CD4-positive, alpha-beta memory T cell (primary cell): ENCODE data around the gene GTPBP1. TPM values are rescaled to one million over a fixed set of nuclear protein-coding genes. Genes with fewer than 3 reads are reported as not detected.

Experiments used
- CTCF ChIA-PET: fragments of 350-600 bp; sonication (Branson Sonifier 250); formaldehyde crosslinking; loops from one replicate; lab custom pipeline; 2021; ENCODE audit warnings: inconsistent platforms; ENCODE audit not compliant: partially characterized antibody; lab: Charles Lee
- POLR2A ChIA-PET: fragments of 350-600 bp; sonication (Branson Sonifier 250); formaldehyde crosslinking; loops from one replicate; lab custom pipeline; 2021; ENCODE audit not compliant: partially characterized antibody; lab: Charles Lee
- DNase-seq, 5 donors: peaks; one replicate each; pipeline versions ENCODE4 v3.0.0 to v3.0.0-alpha.2; 2020 to 2022; ENCODE audit warnings: mixed read lengths in 1 of 5
- H3K27ac ChIP-seq: one replicate; pipeline ENCODE4 v1.7.0; 2013; ENCODE audit warnings: low read depth, low read length
- H3K27me3 ChIP-seq: 2 replicates; pipeline ENCODE4 v1.7.0; 2013; ENCODE audit warnings: mild to moderate bottlenecking, low read length, moderate library complexity; ENCODE audit not compliant: insufficient read depth
- H3K36me3 ChIP-seq: 2 replicates; pipeline ENCODE4 v1.7.0; 2013; ENCODE audit warnings: mild to moderate bottlenecking, low read length, moderate library complexity; ENCODE audit not compliant: insufficient read depth
- H3K4me1 ChIP-seq: 2 replicates; pipeline ENCODE4 v1.7.0; 2013; ENCODE audit warnings: mild to moderate bottlenecking, low read length, moderate library complexity; ENCODE audit not compliant: insufficient read depth
- H3K4me3 ChIP-seq, 2 donors: one replicate each; pipeline ENCODE4 v1.7.0; 2013; ENCODE audit warnings: low read length in 2 of 2, mild to moderate bottlenecking in 1 of 2
- H3K9me3 ChIP-seq, 2 donors: one replicate each; pipeline ENCODE4 v1.7.0; 2013; ENCODE audit warnings: low read length in 2 of 2, control low read depth in 1 of 2; ENCODE audit not compliant: control insufficient read depth in 1 of 2
- H3K27ac Mint-ChIP-seq, 7 donors: one replicate each; pipeline ENCODE4 v1.8.0; 2020 to 2021; ENCODE audit warnings: mixed read lengths in 7 of 7, mild to moderate bottlenecking in 6 of 7, inconsistent platforms in 3 of 7, moderate library complexity in 3 of 7
- H3K27me3 Mint-ChIP-seq, 2 donors: one replicate each; pipeline ENCODE4 v1.8.0; 2020 to 2021; ENCODE audit warnings: mixed read lengths in 2 of 2
- H3K36me3 Mint-ChIP-seq, 2 donors: one replicate each; pipeline ENCODE4 v1.8.0; 2020 to 2021; ENCODE audit warnings: mixed read lengths in 2 of 2, inconsistent platforms in 1 of 2, mild to moderate bottlenecking in 1 of 2
- H3K4me1 Mint-ChIP-seq, 4 donors: one replicate each; pipeline ENCODE4 v1.8.0; 2020 to 2021; ENCODE audit warnings: mixed read lengths in 4 of 4, mild to moderate bottlenecking in 1 of 4
- H3K4me3 Mint-ChIP-seq, 8 donors: one replicate each; pipeline ENCODE4 v1.8.0; 2020 to 2021; ENCODE audit warnings: mixed read lengths in 8 of 8, mild to moderate bottlenecking in 7 of 8, moderate library complexity in 6 of 8, inconsistent platforms in 3 of 8
- H3K9me3 Mint-ChIP-seq, 8 donors: one replicate each; pipeline ENCODE4 v1.8.0; 2020 to 2021; ENCODE audit warnings: mixed read lengths in 8 of 8, mild to moderate bottlenecking in 5 of 8, inconsistent platforms in 3 of 8, moderate library complexity in 1 of 8
- intact Hi-C: fragments of 100-400 bp; cut with micrococcal nuclease; formaldehyde crosslinking; loops from one replicate; pipeline ENCODE4 v1.15.1; 2023
- polyA plus RNA-seq, 2 donors: library from polyadenylated mRNA; unstranded; fragments of 300-500 nt; fragmentation: Illumina TruSeq; gene quantifications; one replicate each; pipeline ENCODE4 v1.2.3, GENCODE V29; 2021
- total RNA-seq, 2 experiments: library from RNA; stranded (reverse); gene quantifications; one replicate each; pipeline ENCODE4 v1.2.3, GENCODE V29; 2021

The GTPBP1 gene
- total and polyA plus RNA-seq, 4 experiments from 2014 or later = 14.6 to 96.6 (median 62.5) TPM

- peaks cover 47% of the 10 kb centered on the region for H3K36me3 ChIP-seq
- H3K4me1 ChIP-seq = peaks cover 17% of the 10 kb centered on the region
These were observed 12.7 kb downstream of the GTPBP1 start for GRCh38 chr22:38718414-38718813.

GRCh38 chr22:38719196-38719595, 13.5 kb downstream of the GTPBP1 start:
- POLR2A ChIA-PET = interaction anchor here (0.8 to 41.4 kb wide), 3 partner anchors 11 to 38 kb away, joined by 3 to 1746 read pairs (median 50); partner anchors contain the start of genes GTPBP1, SUN2 and TOMM22
- peak in 1 of 5 donors; percentile 24 for DNase-seq
- no peaks in the 10 kb centered on the region for H3K27me3 ChIP-seq
- Mint-ChIP-seq H3K27me3 (no peaks in the 10 kb centered on the region), H3K27ac (peak overlapping the region in 1 of 7 donors; percentile 18), H3K9me3 (peaks cover 0 to 2% (median 0%) of the 10 kb centered on the region in 8 donors), H3K4me3 (no peak overlapping the region), H3K36me3 (peaks cover 34 to 81% of the 10 kb centered on the region in 2 donors), H3K4me1 (peaks cover 9 to 16% (median 11%) of the 10 kb centered on the region in 4 donors)
- intact Hi-C loops = no loop called here
- H3K9me3 ChIP-seq = no peaks in the 10 kb centered on the region
- no peak overlapping the region for H3K27ac ChIP-seq
- CTCF ChIA-PET = interaction anchor here (0.8 to 1.7 kb wide), 2 partner anchors 14 kb away, joined by 3 to 4 read pairs; partner anchors contain the start of gene GTPBP1
- peaks cover 55% of the 10 kb centered on the region for H3K36me3 ChIP-seq
- no peak overlapping the region for H3K4me3 ChIP-seq
- H3K4me1 ChIP-seq = peaks cover 10% of the 10 kb centered on the region

More at GRCh38 chr22:38718414-38718813, 12.7 kb downstream of the GTPBP1 start:
- CTCF ChIA-PET = interaction anchor here (1.4 to 1.7 kb wide), 3 partner anchors 15 to 49 kb away, joined by 3 to 4 read pairs (median 4); no protein-coding TSS in a partner anchor
- H3K9me3 Mint-ChIP-seq = no peaks in the 10 kb centered on the region
- peak in 1 of 5 donors; percentile 35 for DNase-seq
- Histone ChIP-seq H3K27ac (no peak overlapping the region), H3K9me3 (no peaks in the 10 kb centered on the region), H3K4me3 (no peak overlapping the region), H3K27me3 (no peaks in the 10 kb centered on the region)
- peaks cover 28 to 79% of the 10 kb centered on the region in 2 donors for H3K36me3 Mint-ChIP-seq
- H3K4me1 Mint-ChIP-seq = peaks cover 15 to 21% (median 18%) of the 10 kb centered on the region in 4 donors
- intact Hi-C loops = no loop called here
- POLR2A ChIA-PET = interaction anchor here (0.8 to 41.4 kb wide), 3 partner anchors 10 to 37 kb away, joined by 3 to 1746 read pairs (median 50); partner anchors contain the start of genes GTPBP1, SUN2 and TOMM22
- H3K4me3 Mint-ChIP-seq = no peak overlapping the region
- no peaks in the 10 kb centered on the region for H3K27me3 Mint-ChIP-seq
- peak overlapping the region in 2 of 7 donors; percentile 36 to 46 for H3K27ac Mint-ChIP-seq

- Mint-ChIP-seq H3K27me3 (no peaks in the 10 kb centered on the region), H3K27ac (no peak overlapping the region), H3K9me3 (peaks cover 0 to 3% (median 0%) of the 10 kb centered on the region in 8 donors), H3K4me1 (peaks cover 6 to 16% (median 8%) of the 10 kb centered on the region in 4 donors), H3K36me3 (peaks cover 42 to 82% of the 10 kb centered on the region in 2 donors), H3K4me3 (no peak overlapping the region)
- intact Hi-C loops = loop anchor here (5.0 kb wide), 1 partner anchor 37 kb away; the partner anchor contains the start of gene SUN2
- no peak for DNase-seq
- no peak overlapping the region for H3K4me3 ChIP-seq
- peaks cover under 1% of the 10 kb centered on the region for H3K4me1 ChIP-seq
- POLR2A ChIA-PET = interaction anchor here (8.8 to 41.4 kb wide), 2 partner anchors 12 to 29 kb away, joined by 50 to 1746 read pairs; partner anchors contain the start of genes GTPBP1 and SUN2
- CTCF ChIA-PET = interaction anchor here (1.7 kb wide), 1 partner anchor 13 kb away, joined by 4 read pairs; no protein-coding TSS in a partner anchor
- no peaks in the 10 kb centered on the region for H3K9me3 ChIP-seq
- peaks cover 61% of the 10 kb centered on the region for H3K36me3 ChIP-seq
- H3K27ac ChIP-seq = no peak overlapping the region
- H3K27me3 ChIP-seq = no peaks in the 10 kb centered on the region
These were observed 14.6 kb downstream of the GTPBP1 start for GRCh38 chr22:38720350-38720749.

- Histone ChIP-seq H3K36me3 (peaks cover 61% of the 10 kb centered on the region), H3K9me3 (no peaks in the 10 kb centered on the region), H3K4me3 (no peak overlapping the region), H3K4me1 (no peaks in the 10 kb centered on the region), H3K27ac (no peak overlapping the region), H3K27me3 (no peaks in the 10 kb centered on the region)
- intact Hi-C loops = loop anchor here (5.0 kb wide), 1 partner anchor 36 kb away; the partner anchor contains the start of gene SUN2
- peak overlapping the region in 2 of 7 donors; percentile 3 to 8 for H3K27ac Mint-ChIP-seq
- H3K4me3 Mint-ChIP-seq = no peak overlapping the region
- DNase-seq = peak in 1 of 5 donors; percentile 14
- H3K27me3 Mint-ChIP-seq = no peaks in the 10 kb centered on the region
- POLR2A ChIA-PET = interaction anchor here (8.8 to 41.4 kb wide), 2 partner anchors 13 to 28 kb away, joined by 50 to 1746 read pairs; partner anchors contain the start of genes GTPBP1 and SUN2
- peaks cover 0 to 3% (median 0%) of the 10 kb centered on the region in 8 donors for H3K9me3 Mint-ChIP-seq
- H3K4me1 Mint-ChIP-seq = peaks cover 5 to 14% (median 9%) of the 10 kb centered on the region in 4 donors
- CTCF ChIA-PET = interaction anchor here (0.7 to 2.3 kb wide), 4 partner anchors 10 to 48 kb away, joined by 3 to 10 read pairs (median 5); no protein-coding TSS in a partner anchor
- peaks cover 49 to 79% of the 10 kb centered on the region in 2 donors for H3K36me3 Mint-ChIP-seq
These were observed 15.8 kb downstream of the GTPBP1 start for GRCh38 chr22:38721551-38721950.

DNA sequence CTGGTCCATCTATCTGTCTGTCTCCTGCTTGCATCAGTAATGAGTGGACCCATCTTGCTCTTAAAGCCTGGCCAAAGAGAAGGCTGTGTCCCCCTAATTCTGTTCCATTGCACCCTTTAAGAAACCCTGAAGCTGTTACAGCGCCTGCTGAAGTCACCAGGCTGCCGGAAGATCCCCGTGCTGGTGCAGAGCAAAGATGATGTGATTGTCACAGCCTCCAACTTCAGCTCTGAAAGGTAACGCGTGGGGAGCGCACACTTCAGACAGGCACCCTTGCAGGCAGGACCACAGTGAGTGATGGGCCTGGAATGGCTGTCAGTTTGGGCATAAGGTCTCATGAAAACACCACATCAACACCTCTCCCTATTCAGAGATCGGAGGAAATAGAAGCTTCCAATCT, 18.4 kb downstream of the GTPBP1 start:
- H3K9me3 Mint-ChIP-seq = peaks cover 0 to 3% (median 0%) of the 10 kb centered on the region in 8 donors
- peaks cover 66% of the 10 kb centered on the region for H3K36me3 ChIP-seq
- POLR2A ChIA-PET = interaction anchor here (0.9 to 41.4 kb wide), 3 partner anchors 12 to 25 kb away, joined by 3 to 1746 read pairs (median 3); partner anchors contain the start of gene SUN2
- H3K27me3 Mint-ChIP-seq = no peaks in the 10 kb centered on the region
- H3K36me3 Mint-ChIP-seq = peaks cover 57 to 83% of the 10 kb centered on the region in 2 donors
- no peaks in the 10 kb centered on the region for H3K4me1 ChIP-seq
- peaks cover 5 to 14% (median 9%) of the 10 kb centered on the region in 4 donors for H3K4me1 Mint-ChIP-seq
- intact Hi-C loops = loop anchor here (2.0 to 5.0 kb wide), 2 partner anchors 17 to 33 kb away; partner anchors contain the start of gene SUN2
- no peaks in the 10 kb centered on the region for H3K27me3 ChIP-seq
- H3K4me3 Mint-ChIP-seq = no peak overlapping the region
- no peak overlapping the region for H3K4me3 ChIP-seq
- peak overlapping the region in 3 of 7 donors; percentile 10 to 81 (median 22) for H3K27ac Mint-ChIP-seq
- no peak for DNase-seq
- H3K9me3 ChIP-seq = no peaks in the 10 kb centered on the region
- CTCF ChIA-PET = interaction anchor here (0.9 to 2.5 kb wide), 11 partner anchors 9 to 118 kb away, joined by 3 to 21 read pairs (median 9); no protein-coding TSS in a partner anchor
- H3K27ac ChIP-seq = no peak overlapping the region

DNA sequence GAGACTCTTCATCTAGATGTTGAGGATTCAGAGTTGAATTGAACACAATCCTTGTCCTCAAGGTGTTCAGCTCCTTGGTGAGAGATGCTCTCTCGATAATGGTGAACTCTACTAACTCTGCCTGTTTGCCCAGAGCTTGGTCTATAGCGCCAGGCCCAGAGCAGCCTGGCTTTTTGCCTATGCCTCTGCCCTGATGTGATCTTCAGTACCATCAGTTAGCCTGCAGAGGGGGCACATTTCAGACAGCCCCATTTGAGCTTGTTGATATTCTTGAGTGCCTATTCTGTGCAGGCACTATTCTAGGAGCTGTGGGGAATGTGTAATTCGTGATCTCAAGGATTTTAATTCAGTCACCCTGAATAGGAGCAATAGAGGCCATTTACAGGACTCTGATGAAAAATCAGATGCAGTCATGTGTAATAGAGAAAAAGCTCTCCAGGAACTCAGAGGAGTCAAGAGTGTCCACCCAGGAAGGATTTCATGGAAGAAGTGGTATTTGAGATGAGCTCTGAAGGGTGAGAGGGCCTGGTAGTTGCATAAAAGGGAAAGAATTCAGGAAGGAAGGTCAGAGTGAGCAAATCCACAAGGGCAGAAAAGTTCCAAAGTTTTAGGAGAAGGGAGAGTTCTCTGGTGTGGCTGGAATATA, 19.3 kb downstream of the GTPBP1 start:
- DNase-seq = peak in 3 of 5 donors; percentile 52 to 57 (median 54)
- intact Hi-C loops = loop anchor here (2.0 to 5.0 kb wide), 2 partner anchors 18 to 32 kb away; partner anchors contain the start of gene SUN2
- ChIA-PET POLR2A (interaction anchor here (0.9 to 41.4 kb wide), 6 partner anchors 13 to 118 kb away, joined by 3 to 1746 read pairs (median 4); partner anchors contain the start of genes GTPBP1 and SUN2), CTCF (interaction anchor here (0.8 to 2.5 kb wide), 14 partner anchors 9 to 117 kb away, joined by 3 to 21 read pairs (median 8); partner anchors contain the start of gene TOMM22)
- Mint-ChIP-seq H3K27me3 (no peaks in the 10 kb centered on the region), H3K4me1 (peaks cover 6 to 14% (median 9%) of the 10 kb centered on the region in 4 donors), H3K9me3 (peaks cover 0 to 3% (median 0%) of the 10 kb centered on the region in 8 donors), H3K36me3 (peaks cover 59 to 88% of the 10 kb centered on the region in 2 donors), H3K4me3 (peak overlapping the region in 1 of 8 donors; percentile 63), H3K27ac (peak overlapping the region; percentile 58 to 88 (median 77))
- H3K9me3 ChIP-seq = no peaks in the 10 kb centered on the region
- no peaks in the 10 kb centered on the region for H3K4me1 ChIP-seq
- peaks cover 74% of the 10 kb centered on the region for H3K36me3 ChIP-seq
- no peak overlapping the region for H3K27ac ChIP-seq
- no peaks in the 10 kb centered on the region for H3K27me3 ChIP-seq
- no peak overlapping the region for H3K4me3 ChIP-seq
